LNCAP (cell line): Measurements from ENCODE around the gene JAM3.

Experiments
- TF ChIP-seq, protein P1 (sequence below): fragments of 450-650 bp; IDR thresholded peaks from 2 replicates; pipeline ENCODE4 v1.5.1; 2017; ENCODE audit warnings: mild to moderate bottlenecking

Gene JAM3

DNA sequence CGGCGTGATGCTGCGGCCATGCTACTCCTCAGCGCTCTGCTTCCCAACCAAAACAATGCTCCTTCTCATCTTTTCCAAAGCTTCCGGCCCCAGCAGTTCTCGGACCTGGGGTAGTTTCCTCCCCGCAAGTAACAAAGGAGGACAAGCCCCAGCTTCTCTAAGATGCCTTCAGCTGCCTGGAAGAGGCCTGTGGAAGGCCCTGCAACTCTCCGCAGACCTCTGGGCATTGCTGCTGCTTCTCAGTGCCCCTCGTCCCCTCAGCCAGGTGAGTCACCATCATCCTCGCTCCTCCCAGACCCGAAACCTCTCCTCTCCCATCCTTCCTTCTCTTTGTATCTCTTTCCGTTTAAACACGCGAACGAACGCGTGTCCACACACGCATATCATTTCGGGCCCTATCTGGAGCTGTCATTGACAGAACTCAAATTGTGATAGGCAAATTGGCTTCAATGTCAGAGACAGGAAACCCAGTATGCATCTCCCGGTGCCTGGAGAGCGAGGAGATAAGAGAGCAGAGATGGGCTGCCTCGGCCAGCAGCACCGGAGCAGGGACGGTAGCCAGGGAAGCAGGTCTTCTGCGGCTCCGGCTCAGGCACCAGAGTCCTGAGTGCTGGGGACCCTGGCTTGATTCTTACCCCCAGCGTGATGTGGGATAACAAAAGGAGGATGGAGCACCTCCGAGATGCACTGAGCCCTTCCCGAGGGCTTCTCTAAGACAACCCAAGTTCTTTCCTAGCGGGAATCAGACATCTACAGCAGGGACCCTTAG lies 22.0 kb upstream of the JAM3 start:
- TF ChIP-seq, protein P1, sequence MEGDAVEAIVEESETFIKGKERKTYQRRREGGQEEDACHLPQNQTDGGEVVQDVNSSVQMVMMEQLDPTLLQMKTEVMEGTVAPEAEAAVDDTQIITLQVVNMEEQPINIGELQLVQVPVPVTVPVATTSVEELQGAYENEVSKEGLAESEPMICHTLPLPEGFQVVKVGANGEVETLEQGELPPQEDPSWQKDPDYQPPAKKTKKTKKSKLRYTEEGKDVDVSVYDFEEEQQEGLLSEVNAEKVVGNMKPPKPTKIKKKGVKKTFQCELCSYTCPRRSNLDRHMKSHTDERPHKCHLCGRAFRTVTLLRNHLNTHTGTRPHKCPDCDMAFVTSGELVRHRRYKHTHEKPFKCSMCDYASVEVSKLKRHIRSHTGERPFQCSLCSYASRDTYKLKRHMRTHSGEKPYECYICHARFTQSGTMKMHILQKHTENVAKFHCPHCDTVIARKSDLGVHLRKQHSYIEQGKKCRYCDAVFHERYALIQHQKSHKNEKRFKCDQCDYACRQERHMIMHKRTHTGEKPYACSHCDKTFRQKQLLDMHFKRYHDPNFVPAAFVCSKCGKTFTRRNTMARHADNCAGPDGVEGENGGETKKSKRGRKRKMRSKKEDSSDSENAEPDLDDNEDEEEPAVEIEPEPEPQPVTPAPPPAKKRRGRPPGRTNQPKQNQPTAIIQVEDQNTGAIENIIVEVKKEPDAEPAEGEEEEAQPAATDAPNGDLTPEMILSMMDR, result no peak

DNA sequence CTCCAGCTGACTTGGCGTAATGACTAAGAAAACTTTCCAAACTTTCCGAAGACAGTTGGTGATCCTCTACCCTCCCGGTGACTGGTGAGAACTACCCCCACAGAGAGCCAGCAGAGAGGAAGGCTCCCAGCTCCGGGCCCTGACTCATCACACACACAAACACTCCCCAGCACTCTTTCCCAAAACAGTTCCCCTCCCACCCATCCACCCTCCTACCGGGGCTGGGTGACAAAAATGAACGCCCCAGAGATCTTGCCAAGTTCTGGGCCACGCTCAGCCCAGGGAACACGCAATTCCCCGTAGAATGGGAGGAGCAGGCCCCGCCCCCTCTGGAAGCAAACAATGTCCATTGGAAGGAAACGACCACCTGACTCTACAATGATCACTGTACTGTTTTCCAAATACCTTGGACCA lies 21.3 kb upstream of the JAM3 start:
- TF ChIP-seq, protein P1, result no peak

DNA sequence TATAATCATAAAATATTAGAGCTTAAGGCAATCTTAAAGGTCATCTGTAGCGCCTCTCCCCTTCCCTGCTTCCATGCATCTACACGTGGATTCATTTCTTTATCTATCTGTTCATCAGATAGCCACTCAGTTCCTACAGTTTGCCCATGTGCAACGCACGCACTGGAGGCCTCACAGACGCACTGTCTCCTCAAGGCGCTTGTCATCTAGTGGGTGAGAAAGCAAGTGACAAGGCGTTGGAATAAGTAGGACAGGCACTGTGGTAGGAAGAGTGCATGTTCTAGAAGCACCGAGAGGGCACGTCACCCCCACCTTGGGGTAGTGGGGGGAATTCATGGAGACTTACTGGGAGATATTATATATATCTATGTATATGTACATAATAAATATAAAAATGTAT lies 20.8 kb upstream of the JAM3 start:
- TF ChIP-seq, protein P1, result no peak

DNA sequence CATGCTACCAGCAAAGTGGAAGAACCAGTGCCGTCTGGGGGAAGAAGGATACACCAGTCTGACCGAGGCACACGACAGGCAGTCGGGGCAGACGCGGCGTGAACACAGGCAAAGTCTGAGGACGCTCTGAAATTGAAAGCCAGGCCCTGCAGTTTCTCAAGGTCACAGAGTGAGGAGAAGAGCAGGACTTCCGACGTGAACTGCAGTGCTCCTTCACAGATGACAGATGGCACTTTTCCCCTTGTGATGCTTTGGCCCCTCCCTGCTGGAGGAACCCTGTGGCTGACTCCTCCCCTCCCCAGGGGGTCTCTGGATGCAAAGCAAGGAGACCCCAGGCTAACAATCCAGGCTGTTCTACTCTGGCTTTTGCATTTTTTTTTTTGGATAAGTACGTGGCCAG lies 19.6 kb upstream of the JAM3 start:
- TF ChIP-seq, protein P1, result no peak

DNA sequence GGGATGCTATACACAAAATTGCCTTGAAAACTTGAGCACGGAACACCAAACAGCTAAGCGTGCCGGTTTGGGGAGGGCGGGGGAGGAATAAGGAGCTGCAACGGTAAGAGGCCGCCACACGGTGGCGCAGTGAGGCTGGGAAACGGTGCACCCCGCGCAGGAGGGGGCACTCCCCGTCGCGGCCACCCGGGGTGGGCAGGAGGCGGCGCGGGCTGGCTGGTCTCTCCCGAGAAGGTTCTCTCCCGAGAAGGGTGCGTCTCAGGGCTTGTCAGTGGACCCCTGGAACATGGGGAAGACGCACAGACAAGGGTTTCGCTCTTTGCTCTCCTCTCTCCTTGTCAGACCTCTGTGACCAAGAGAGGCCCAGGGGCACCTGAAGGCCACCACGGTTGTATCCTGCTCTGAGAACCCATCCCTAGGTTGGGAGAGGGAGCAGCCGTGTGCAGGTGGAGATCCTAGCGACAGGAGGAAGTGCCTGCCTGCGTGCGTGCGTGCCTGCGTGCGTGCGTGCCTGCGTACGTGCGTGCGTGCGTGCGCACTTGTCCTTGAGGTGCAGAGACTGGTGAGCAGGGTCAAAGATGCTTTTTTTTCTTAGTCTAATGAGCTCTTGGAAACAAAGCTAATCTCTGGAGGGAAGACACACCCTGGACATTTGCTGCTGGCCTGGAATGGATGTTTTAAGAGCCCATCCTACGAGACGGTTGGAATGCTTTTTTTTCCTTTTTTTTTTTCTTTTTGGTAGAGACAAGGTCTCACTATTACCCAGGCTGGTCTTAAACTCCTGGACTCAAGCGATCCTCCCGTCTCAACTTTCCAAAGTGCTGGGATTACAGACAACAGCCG lies 18.1 kb upstream of the JAM3 start:
- TF ChIP-seq, protein P1, result peak; percentile 96

DNA sequence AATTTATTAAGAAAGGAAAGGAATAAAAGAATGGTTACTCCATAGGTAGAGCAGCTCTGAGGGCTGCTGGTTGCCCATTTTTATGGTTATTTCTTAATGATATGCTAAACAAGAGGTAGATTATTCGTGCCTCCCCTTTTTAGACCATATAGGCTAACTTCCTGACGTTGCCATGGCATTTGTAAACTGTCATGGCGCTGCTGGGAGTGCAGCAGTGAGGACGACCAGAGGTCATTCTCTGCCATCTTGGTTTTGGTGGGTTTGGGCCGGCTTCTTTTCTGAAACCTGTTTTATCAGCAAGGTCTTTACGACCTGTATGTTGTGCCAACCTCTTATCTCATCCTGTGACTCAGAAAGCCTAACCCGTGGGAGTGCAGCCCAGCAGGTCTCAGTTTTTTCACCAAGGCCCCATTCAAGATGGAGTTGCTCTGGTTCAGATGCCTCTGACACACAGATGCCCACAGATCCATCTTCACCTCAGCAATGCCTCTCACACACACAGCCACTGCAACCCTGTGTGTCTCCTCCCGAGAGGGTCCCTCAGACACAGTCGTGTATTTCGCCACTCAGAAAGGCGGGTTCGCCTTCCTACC lies 16.4 kb upstream of the JAM3 start:
- TF ChIP-seq, protein P1, result no peak

DNA sequence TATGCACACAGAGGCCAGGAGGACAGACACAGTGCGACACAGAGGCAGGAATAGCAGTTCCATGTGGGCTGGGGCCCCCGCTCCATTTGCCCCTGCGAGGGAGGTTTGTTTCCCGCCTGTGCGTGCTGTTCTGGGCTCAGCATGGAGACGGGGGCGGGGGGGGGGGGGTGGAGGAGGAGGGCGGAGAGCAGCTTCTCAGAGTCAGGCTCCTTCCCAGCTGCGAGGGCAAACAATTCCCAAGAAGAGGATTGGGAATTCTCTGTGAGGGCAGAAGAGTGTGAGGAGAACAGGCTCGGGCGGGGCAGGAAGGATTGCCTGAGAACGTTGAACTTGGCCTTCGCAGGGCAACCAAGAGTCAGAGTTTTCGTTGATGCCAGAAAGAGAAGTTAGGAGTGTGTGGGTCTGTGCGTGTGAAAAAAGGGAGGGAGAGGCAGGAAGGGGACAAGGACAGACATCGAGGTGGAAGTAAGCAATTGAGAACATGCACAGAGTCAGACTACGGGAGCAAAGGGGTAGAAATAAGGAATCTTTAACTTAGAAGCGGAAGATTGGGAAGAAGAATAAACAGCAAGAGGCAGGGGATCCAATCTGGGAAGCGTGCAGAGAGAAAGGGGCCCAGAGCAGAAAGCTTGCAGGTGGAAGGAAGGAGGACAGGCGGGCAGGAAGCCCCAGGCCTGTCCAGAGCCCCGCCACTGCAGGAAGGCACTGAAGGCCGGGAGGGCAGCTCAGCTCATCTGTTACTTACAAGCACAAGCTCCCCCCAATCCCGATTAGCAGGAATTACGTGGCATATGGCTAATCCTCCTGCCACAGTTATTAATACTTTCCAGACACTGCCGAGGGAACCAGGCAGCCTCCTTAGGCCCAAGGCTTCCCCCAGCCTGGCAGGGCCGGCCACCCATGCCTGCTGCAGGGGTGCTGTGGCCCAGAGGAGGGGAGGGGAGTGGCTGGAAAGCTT lies 15.6 kb upstream of the JAM3 start:
- TF ChIP-seq, protein P1, result no peak
